Adipose tissue (tissue), 3 donors: ENCODE data around the gene TOE1. TPM values are rescaled to one million over a fixed set of nuclear protein-coding genes. Genes with fewer than 3 reads are reported as not detected.
"Not testable (repeated sequence)": the region's sequence is repeated elsewhere in the genome, so short reads cannot be mapped to it uniquely, and the experiment has no call there.

ENCODE experiments used
- H3K27ac ChIP-seq: one replicate; pipeline ENCODE4 v1.5.1; 2013; ENCODE audit warnings: low read depth, low read length
- WGBS, 3 donors: extraction: QIAGEN DNeasy Blood & Tissue Kit; methylation state at CpG; one replicate each; pipeline ENCODE4 v1.1.7; 2013; 5-methylcytosine and 5-hydroxymethylcytosine counted together
- polyA plus RNA-seq, 3 donors: library from polyadenylated mRNA; stranded (reverse); fragments of 200-250 nt; gene quantifications; one replicate each; pipeline ENCODE4 v1.2.3, GENCODE V29; 2013
- donor health status: healthy with polysubstance abuse.
- donor health status: Bipolar disorder and iron deficiency.
- donor health status: healthy.

TOE1 gene
- polyA plus RNA-seq, 3 donors, result 4.6 to 9.8 (median 6.9) TPM

- no peak overlapping the region for H3K27ac ChIP-seq
- WGBS, 3 donors, result 91 to 94% (median 93%) methylated on average over 2 of the region's 2 CpGs
These were observed 41.3 kb downstream of the TOE1 start for GRCh38 chr1:45381243-45381642.

GRCh38 chr1:45383191-45383590, 43.2 kb downstream of the TOE1 start:
- 81 to 100% (median 89%) methylated on average over 1 of the region's 1 CpG for WGBS, 3 donors
- no peak overlapping the region for H3K27ac ChIP-seq

- WGBS, 3 donors, result 80 to 97% (median 93%) methylated on average over 4 of the region's 4 CpGs
- H3K27ac ChIP-seq, result not testable (repeated sequence)
These were observed 44.2 kb downstream of the TOE1 start for GRCh38 chr1:45384213-45384612.

GRCh38 chr1:45385302-45385701, 45.3 kb downstream of the TOE1 start:
- WGBS, 3 donors, result 85 to 93% (median 86%) methylated on average over 3 of the region's 3 CpGs
- no peak overlapping the region for H3K27ac ChIP-seq

GRCh38 chr1:45386219-45386618, 46.2 kb downstream of the TOE1 start:
- no peak overlapping the region for H3K27ac ChIP-seq
- WGBS, 3 donors, result 95 to 99% (median 97%) methylated on average over 3 of the region's 3 CpGs

Other genes starting within 250 kb of the TOE1 start
- 1 to 10 TPM in 1 of 3 donors, under 1 TPM in 2; 0.45 to 1.5 (median 0.51) TPM for gene ZSWIM5, start 133.6 kb upstream of the TOE1 start, polyA plus RNA-seq
- 1 to 10 TPM in 1 of 3 donors, under 1 TPM in 2; 0.22 to 1.3 (median 0.62) TPM for gene HPDL, start 13.3 kb upstream of the TOE1 start, polyA plus RNA-seq
- gene MUTYH, start 270 bp downstream of the TOE1 start, polyA plus RNA-seq, result 10 to 100 TPM in 2 of 3 donors, 1 to 10 TPM in 1; 8.9 to 18.3 (median 11.2) TPM
- 1 to 10 TPM; 2.1 to 3.8 (median 3.8) TPM for gene TESK2, start 151.0 kb downstream of the TOE1 start, polyA plus RNA-seq
- gene CCDC163, start 159.9 kb downstream of the TOE1 start, polyA plus RNA-seq, result 1 to 10 TPM in 2 of 3 donors, under 1 TPM in 1; 0.80 to 4.1 (median 1.0) TPM
- gene MMACHC, start 160.1 kb downstream of the TOE1 start, polyA plus RNA-seq, result 1 to 10 TPM; 2.4 to 3.9 (median 2.8) TPM
- gene PRDX1, start 181.7 kb downstream of the TOE1 start, polyA plus RNA-seq, result 100 to 1,000 TPM; 123 to 508 (median 363) TPM
- 100 to 1,000 TPM; 108 to 162 (median 158) TPM for gene AKR1A1, start 210.7 kb downstream of the TOE1 start, polyA plus RNA-seq
- gene NASP, start 243.9 kb downstream of the TOE1 start, polyA plus RNA-seq, result 100 to 1,000 TPM in 1 of 3 donors, 10 to 100 TPM in 2; 37.2 to 117 (median 92.1) TPM